Muscle of arm (tissue), 12 donors: ENCODE results near the gene LMTK2. TPM values are rescaled to one million over a fixed set of nuclear protein-coding genes. Genes with fewer than 3 reads are reported as not detected.

Experiments used
- DNase-seq: peaks from one replicate; pipeline ENCODE4 v3.0.0-alpha.2; 2013
- polyA plus RNA-seq, 12 donors: library from polyadenylated mRNA; unstranded; fragments of 120-200 nt; gene quantifications; one replicate each; pipeline ENCODE4 v1.2.1, GENCODE V29; 2013; ENCODE audit not compliant: insufficient read length in 12 of 12

Gene LMTK2
- polyA plus RNA-seq, 12 donors = 6.4 to 11.0 (median 7.0) TPM; not detected in 1

GRCh38 chr7:98256431-98256830 is 149.8 kb downstream of the LMTK2 start:
- DNase-seq = no peak

- DNase-seq = no peak
These were observed 151.0 kb downstream of the LMTK2 start for GRCh38 chr7:98257701-98258100.

Other genes starting within 250 kb of the LMTK2 start
- 10 to 100 TPM in 9 of 12 donors, 1 to 10 TPM in 2, not detected in 1; 6.9 to 22.7 (median 13.9) TPM for gene ASNS, start 234.5 kb upstream of the LMTK2 start, polyA plus RNA-seq
- gene OCM2, start 116.7 kb upstream of the LMTK2 start, polyA plus RNA-seq = under 1 TPM in 1 of 12 donors, not detected in 11; 0.22 TPM
- under 1 TPM in 7 of 12 donors, not detected in 5; 0.21 to 0.68 (median 0.35) TPM for gene BHLHA15, start 104.6 kb downstream of the LMTK2 start, polyA plus RNA-seq
- 10 to 100 TPM in 11 of 12 donors, not detected in 1; 15.1 to 47.9 (median 21.6) TPM for gene TECPR1, start 145.4 kb downstream of the LMTK2 start, polyA plus RNA-seq
- 100 to 1,000 TPM in 1 of 12 donors, 10 to 100 TPM in 10, not detected in 1; 60.2 to 110 (median 88.2) TPM for gene BRI3, start 174.8 kb downstream of the LMTK2 start, polyA plus RNA-seq